Adrenal gland (tissue), 5 donors: Measurements from ENCODE around the gene NCEH1.

Experiments used
- POLR2A ChIP-seq, 2 donors: fragments of 450-650 bp; IDR thresholded peaks; one replicate each; pipeline ENCODE4 v1.6.1; 2017; ENCODE audit warnings: antibody characterized with exemption in 2 of 2, mild to moderate bottlenecking in 2 of 2, moderate library complexity in 1 of 2
- TF ChIP-seq, protein P1 (sequence below), 6 experiments: fragments of 450-650 bp in 4 of 6; fragments of 200-600 bp in 2 of 6; sonication (generic) in 1 of 6; IDR thresholded peaks; 1 replicate in 5 of 6; 2 replicates in 1 of 6; pipeline versions ENCODE4 v1.5.1 to v1.8.0; 2016 to 2021; ENCODE audit warnings: antibody characterized with exemption in 6 of 6, mild to moderate bottlenecking in 2 of 6, moderate library complexity in 1 of 6
- donor health status: DM: no; HTN: no; CAD: no.

DNA sequence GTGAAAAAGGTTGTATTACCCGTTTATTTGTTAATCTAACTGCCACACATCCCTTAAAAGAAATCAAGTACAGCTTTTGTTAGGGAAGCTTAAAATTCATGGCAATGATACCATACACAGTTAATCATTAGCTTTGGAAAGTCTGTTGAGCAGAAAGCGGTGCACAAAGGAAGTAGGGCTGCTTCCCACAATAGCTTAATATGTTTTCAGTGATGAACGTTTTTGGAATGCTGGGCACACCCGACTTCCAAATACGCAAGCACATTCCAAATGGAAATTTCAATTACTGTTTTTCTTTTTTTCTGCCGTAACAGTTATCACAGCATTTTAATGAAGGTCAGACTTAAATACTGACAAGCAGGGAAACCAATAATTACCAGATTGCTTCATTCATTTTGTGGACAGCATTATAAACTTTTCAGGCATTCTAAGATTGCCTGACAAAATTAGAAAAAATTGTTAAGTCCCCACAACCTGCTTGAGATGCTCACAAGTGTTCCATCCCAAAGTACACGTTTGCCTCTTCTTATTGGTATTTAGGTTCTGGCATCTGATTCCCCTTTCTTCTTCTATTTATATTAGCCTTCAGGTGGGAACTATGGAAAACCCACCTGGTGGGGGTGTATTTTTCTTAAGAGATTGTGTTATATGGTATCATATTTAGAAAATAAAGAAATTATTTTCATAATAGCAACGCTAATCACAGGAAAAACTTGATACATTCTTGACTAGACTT is 38.5 kb upstream of the NCEH1 start:
- TF ChIP-seq, protein P1, sequence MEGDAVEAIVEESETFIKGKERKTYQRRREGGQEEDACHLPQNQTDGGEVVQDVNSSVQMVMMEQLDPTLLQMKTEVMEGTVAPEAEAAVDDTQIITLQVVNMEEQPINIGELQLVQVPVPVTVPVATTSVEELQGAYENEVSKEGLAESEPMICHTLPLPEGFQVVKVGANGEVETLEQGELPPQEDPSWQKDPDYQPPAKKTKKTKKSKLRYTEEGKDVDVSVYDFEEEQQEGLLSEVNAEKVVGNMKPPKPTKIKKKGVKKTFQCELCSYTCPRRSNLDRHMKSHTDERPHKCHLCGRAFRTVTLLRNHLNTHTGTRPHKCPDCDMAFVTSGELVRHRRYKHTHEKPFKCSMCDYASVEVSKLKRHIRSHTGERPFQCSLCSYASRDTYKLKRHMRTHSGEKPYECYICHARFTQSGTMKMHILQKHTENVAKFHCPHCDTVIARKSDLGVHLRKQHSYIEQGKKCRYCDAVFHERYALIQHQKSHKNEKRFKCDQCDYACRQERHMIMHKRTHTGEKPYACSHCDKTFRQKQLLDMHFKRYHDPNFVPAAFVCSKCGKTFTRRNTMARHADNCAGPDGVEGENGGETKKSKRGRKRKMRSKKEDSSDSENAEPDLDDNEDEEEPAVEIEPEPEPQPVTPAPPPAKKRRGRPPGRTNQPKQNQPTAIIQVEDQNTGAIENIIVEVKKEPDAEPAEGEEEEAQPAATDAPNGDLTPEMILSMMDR (IDR thresholded peaks at IDR 0.05), result no peak
- no peak for TF ChIP-seq POLR2A (IDR thresholded peaks at IDR 0.05)
